NCI-H2029 (cell line): ENCODE results near the gene NLRP10.
"Not testable (repeated sequence)": the region's sequence is repeated elsewhere in the genome, so short reads cannot be mapped to it uniquely, and the experiment has no call there.

Source experiments
- DNase-seq: peaks from one replicate; lab custom pipeline; 2025; lab: John Stamatoyannopoulos, UW

Gene NLRP10

GRCh38 chr11:7965386-7965785 lies at the start of gene NLRP10:
Gene NLRP10 (minus strand): TSS chr11:7965447. CDS start chr11:7963495, 1,952 bp downstream.
- no peak for DNase-seq

GRCh38 chr11:8013833-8014232 lies 48.6 kb upstream of the NLRP10 start:
- no peak for DNase-seq

GRCh38 chr11:8011981-8012444 lies 46.8 kb upstream of the NLRP10 start:
- DNase-seq = no peak

GRCh38 chr11:8011371-8011770 lies 46.1 kb upstream of the NLRP10 start:
- no peak for DNase-seq

GRCh38 chr11:8009856-8010255 lies 44.6 kb upstream of the NLRP10 start:
- no peak for DNase-seq

GRCh38 chr11:8008212-8008611 lies 43.0 kb upstream of the NLRP10 start:
- no peak for DNase-seq

GRCh38 chr11:8006349-8006977 lies 41.2 kb upstream of the NLRP10 start:
- peak; percentile 29 for DNase-seq

- DNase-seq = no peak
Observed at GRCh38 chr11:8005556-8005955, 40.3 kb upstream of the NLRP10 start.

- DNase-seq = no peak
Observed at GRCh38 chr11:8004008-8004407, 38.8 kb upstream of the NLRP10 start.

GRCh38 chr11:8003187-8003586 lies 37.9 kb upstream of the NLRP10 start:
- no peak for DNase-seq

GRCh38 chr11:8002676-8003075 lies 37.4 kb upstream of the NLRP10 start:
- DNase-seq = no peak

- DNase-seq = no peak
Observed at GRCh38 chr11:8000390-8000789, 35.1 kb upstream of the NLRP10 start.

GRCh38 chr11:7999795-8000194 lies 34.5 kb upstream of the NLRP10 start:
- DNase-seq = no peak

- DNase-seq = no peak
Observed at GRCh38 chr11:7994581-7995278, 29.5 kb upstream of the NLRP10 start.

GRCh38 chr11:7987560-7987883 lies 22.3 kb upstream of the NLRP10 start:
- not testable (repeated sequence) for DNase-seq

- DNase-seq = peak; percentile 99
Observed at GRCh38 chr11:7986768-7987559, 21.7 kb upstream of the NLRP10 start, which contains the start of gene EIF3F. Gene EIF3F (plus strand): TSS chr11:7987337. CDS start chr11:7987353, 16 bp downstream.

- no peak for DNase-seq
Observed at GRCh38 chr11:7983832-7984590, 18.8 kb upstream of the NLRP10 start.

GRCh38 chr11:7982582-7983119 lies 17.4 kb upstream of the NLRP10 start:
- DNase-seq = no peak

GRCh38 chr11:7981619-7982157 lies 16.4 kb upstream of the NLRP10 start:
- DNase-seq = no peak

- DNase-seq = no peak
Observed at GRCh38 chr11:7977232-7977917, 12.1 kb upstream of the NLRP10 start.

- no peak for DNase-seq
Observed at GRCh38 chr11:7974668-7975067, 9.4 kb upstream of the NLRP10 start.
